A549 (cell line): ENCODE measurements around the gene UGT1A3. TPM values are rescaled to one million over a fixed set of nuclear protein-coding genes. Genes with fewer than 3 reads are reported as not detected.

Experiments
- ATAC-seq, 2 experiments: fragments of 200-7000 bp in 1 of 2; fragments of >200 bp in 1 of 2; cut with Nextera tagmentation in 1 of 2; cut with Tn5 transposase in 1 of 2; 3 replicates each; pipeline versions ENCODE4 v1.8.0 to v1.9.1; 2018 to 2020; ENCODE audit warnings: mild to moderate bottlenecking in 1 of 2, moderate library complexity in 1 of 2
- CTCF ChIA-PET: fragments of 300-600 bp; sonication (Branson Sonifier 250); formaldehyde crosslinking; extraction: SDS; loops from one replicate; lab custom pipeline; 2021; ENCODE audit warnings: antibody characterized with exemption, inconsistent platforms; lab: Yijun Ruan, JAX
- POLR2A ChIA-PET: fragments of 350-600 bp; formaldehyde crosslinking; extraction: SDS; loops from one replicate; lab custom pipeline; 2021; ENCODE audit warnings: antibody characterized with exemption, inconsistent platforms; lab: Yijun Ruan, JAX
- DNase-seq, 2 experiments: peaks; one replicate each; pipeline versions ENCODE4 v3.0.0 to v3.0.0-alpha.2; 2011 to 2016; ENCODE audit warnings: low read depth in 1 of 2, low spot score in 1 of 2
- FAIRE-seq: peaks from 2 replicates; lab custom pipeline; 2011; peaks lifted over from hg19 to GRCh38; lab: Jason Lieb, UNC
- H3K27ac ChIP-seq, 2 experiments: fragments of >200 bp; sonication (Bioruptor Twin); formaldehyde crosslinking; 3 replicates each; pipeline ENCODE4 v1.5.1; 2016 to 2017
- H3K4me1 ChIP-seq: fragments of >200 bp; sonication (Bioruptor Twin); formaldehyde crosslinking; 3 replicates; pipeline ENCODE4 v1.6.1; 2016
- H3K4me2 ChIP-seq: fragments of >200 bp; sonication (Bioruptor Twin); formaldehyde crosslinking; 3 replicates; pipeline ENCODE4 v1.6.1; 2016
- H3K4me3 ChIP-seq: fragments of >200 bp; sonication (Bioruptor Twin); formaldehyde crosslinking; 3 replicates; pipeline ENCODE4 v1.5.1; 2016
- H3K9me3 ChIP-seq: fragments of >200 bp; sonication (Bioruptor Twin); formaldehyde crosslinking; 3 replicates; pipeline ENCODE4 v1.6.1; 2016
- BHLHE40 ChIP-seq: IDR thresholded peaks from 2 replicates; pipeline ENCODE4 v1.6.1; 2012; ENCODE audit warnings: low read depth, low read length, inconsistent platforms
- CBX2 ChIP-seq: fragments of 200-600 bp; sonication (generic); IDR thresholded peaks from 2 replicates; pipeline ENCODE4 v1.6.1; 2016; ENCODE audit warnings: low read depth, mild to moderate bottlenecking, borderline replicate concordance
- CBX8 ChIP-seq: fragments of 200-600 bp; sonication (generic); IDR thresholded peaks from 2 replicates; pipeline ENCODE4 v1.6.1; 2016
- CEBPB ChIP-seq, 2 experiments: fragments of >200 bp in 1 of 2; sonication (Bioruptor Twin) in 1 of 2; formaldehyde crosslinking in 1 of 2; IDR thresholded peaks; 2 replicates each; pipeline ENCODE4 v1.6.1; 2012 to 2016
- FOSB ChIP-seq: fragments of 250-450 bp; sonication (Bioruptor Pico); IDR thresholded peaks from 2 replicates; pipeline ENCODE4 v1.5.0; 2020; ENCODE audit warnings: mild to moderate bottlenecking, moderate library complexity
- GATA3 ChIP-seq: IDR thresholded peaks from 2 replicates; pipeline ENCODE4 v1.6.1; 2012; ENCODE audit warnings: borderline replicate concordance
- HDAC2 ChIP-seq: fragments of 200-600 bp; sonication (generic); IDR thresholded peaks from 2 replicates; pipeline ENCODE4 v1.6.1; 2016
- HOXB13 ChIP-seq: fragments of 250-450 bp; sonication (Bioruptor Pico); IDR thresholded peaks from 2 replicates; pipeline ENCODE4 v1.5.0; 2020; ENCODE audit warnings: low read depth, mild to moderate bottlenecking, moderate library complexity
- HOXB5 ChIP-seq: fragments of 250-450 bp; sonication (Bioruptor Pico); IDR thresholded peaks from 2 replicates; pipeline ENCODE4 v1.5.0; 2020; ENCODE audit warnings: mild to moderate bottlenecking, moderate library complexity
- JUNB ChIP-seq: fragments of >200 bp; sonication (Bioruptor Twin); formaldehyde crosslinking; IDR thresholded peaks from 2 replicates; pipeline ENCODE4 v1.6.1; 2016
- KDM1A ChIP-seq: fragments of 200-600 bp; sonication (generic); IDR thresholded peaks from 2 replicates; pipeline ENCODE4 v1.6.1; 2016; ENCODE audit warnings: low read depth, mild to moderate bottlenecking
- KDM5A ChIP-seq: fragments of 200-600 bp; sonication (generic); IDR thresholded peaks from 2 replicates; pipeline ENCODE4 v1.6.1; 2016; ENCODE audit warnings: antibody characterized with exemption, mild to moderate bottlenecking
- MAFK ChIP-seq: fragments of 450-650 bp; IDR thresholded peaks from 2 replicates; pipeline ENCODE4 v1.6.1; 2014; ENCODE audit not compliant: partially characterized antibody
- MAZ ChIP-seq: fragments of 150-350 bp; IDR thresholded peaks from 2 replicates; pipeline ENCODE4 v1.6.1; 2014; ENCODE audit warnings: antibody characterized with exemption, low read depth, low read length, borderline replicate concordance
- NFE2L2 ChIP-seq: fragments of 150-350 bp; conservative IDR thresholded peaks from 2 replicates; pipeline ENCODE4 v1.6.1; 2014; ENCODE audit warnings: low read length
- NR3C1 ChIP-seq: fragments of >200 bp; sonication (Bioruptor Twin); formaldehyde crosslinking; IDR thresholded peaks from 3 replicates; pipeline ENCODE4 v1.6.1; 2017
- PHF8 ChIP-seq: fragments of 200-600 bp; sonication (generic); IDR thresholded peaks from 2 replicates; pipeline ENCODE4 v1.6.1; 2016; ENCODE audit warnings: low read depth, mild to moderate bottlenecking, antibody characterized with exemption, moderate library complexity, borderline replicate concordance
- POLR2A ChIP-seq: IDR thresholded peaks from 2 replicates; pipeline ENCODE4 v1.6.1; 2012; ENCODE audit warnings: mild to moderate bottlenecking, low read length
- POLR2AphosphoS2 ChIP-seq: conservative IDR thresholded peaks from 2 replicates; pipeline ENCODE4 v1.6.1; 2012; ENCODE audit warnings: low read length, improper control_type of control experiment, inconsistent platforms
- RAD21 ChIP-seq, 2 experiments: fragments of >200 bp in 1 of 2; sonication (Bioruptor Twin) in 1 of 2; formaldehyde crosslinking in 1 of 2; IDR thresholded peaks in 1 of 2; conservative IDR thresholded peaks in 1 of 2; 2 replicates in 1 of 2; 3 replicates in 1 of 2; pipeline ENCODE4 v1.6.1; 2012 to 2018; ENCODE audit warnings: inconsistent platforms in 1 of 2
- RNF2 ChIP-seq: fragments of 200-600 bp; sonication (generic); IDR thresholded peaks from 2 replicates; pipeline ENCODE4 v1.6.1; 2016; ENCODE audit warnings: low read depth, mild to moderate bottlenecking, antibody characterized with exemption, moderate library complexity, borderline replicate concordance
- SMC3 ChIP-seq: fragments of >200 bp; sonication (Bioruptor Twin); formaldehyde crosslinking; IDR thresholded peaks from 3 replicates; pipeline ENCODE4 v1.6.1; 2018; ENCODE audit warnings: inconsistent platforms
- SREBF2 ChIP-seq: fragments of 450-650 bp; IDR thresholded peaks from 2 replicates; pipeline ENCODE4 v1.6.1; 2014; ENCODE audit warnings: mild to moderate bottlenecking, moderate library complexity
- TFCP2L1 ChIP-seq: fragments of 250-450 bp; sonication (Bioruptor Pico); IDR thresholded peaks from 2 replicates; pipeline ENCODE4 v1.5.0; 2021; ENCODE audit warnings: mild to moderate bottlenecking
- TP53 ChIP-seq: fragments of 250-450 bp; sonication (Bioruptor Pico); IDR thresholded peaks from 2 replicates; pipeline ENCODE4 v1.5.0; 2021; ENCODE audit warnings: mild to moderate bottlenecking, moderate library complexity
- ZC3H11A ChIP-seq: fragments of 450-650 bp; IDR thresholded peaks from 2 replicates; pipeline ENCODE4 v1.6.1; 2014; ENCODE audit warnings: antibody characterized with exemption, mild to moderate bottlenecking
- ZSCAN20 ChIP-seq: fragments of 250-450 bp; sonication (Bioruptor Pico); IDR thresholded peaks from 2 replicates; pipeline ENCODE4 v1.8.0; 2022; ENCODE audit warnings: mild to moderate bottlenecking, moderate library complexity
- WGBS: methylation state at CpG from one replicate; pipeline ENCODE4 v1.1.6; 2017; ENCODE audit errors: missing lambda C conversion rate; 5-methylcytosine and 5-hydroxymethylcytosine counted together
- polyA plus RNA-seq, 4 experiments: library from polyadenylated mRNA; depleted of rRNA in 3 of 4; stranded (reverse); fragments of >200 nt; fragmentation: RNase III in 1 of 4; extraction: RNeasy Plus Mini Kit Qiagen cat#74134 plus additional on column Dnase treatment in 1 of 4; gene quantifications; 2 replicates in 3 of 4; 3 replicates in 1 of 4; pipeline ENCODE4 v1.2.3, GENCODE V29; 2011 to 2017
- TF ChIP-seq, protein P1 (sequence below): fragments of >200 bp; sonication (Bioruptor Twin); formaldehyde crosslinking; IDR thresholded peaks from 3 replicates; pipeline ENCODE4 v1.5.1; 2016
- TF ChIP-seq, protein P2 (sequence below): IDR thresholded peaks from 2 replicates; pipeline ENCODE4 v1.6.1; 2012; ENCODE audit warnings: low read depth, borderline replicate concordance
- TF ChIP-seq, protein P3 (sequence below): IDR thresholded peaks from 2 replicates; pipeline ENCODE4 v1.6.1; 2012
- TF ChIP-seq, protein P4 (sequence below): fragments of 250-450 bp; sonication (Bioruptor Pico); IDR thresholded peaks from 2 replicates; pipeline ENCODE4 v1.5.0; 2021; ENCODE audit warnings: mild to moderate bottlenecking, moderate library complexity, borderline replicate concordance
- TF ChIP-seq, protein P5 (sequence below): fragments of 450-650 bp; IDR thresholded peaks from 2 replicates; pipeline ENCODE4 v1.6.1; 2014; ENCODE audit warnings: antibody characterized with exemption
- TF ChIP-seq, protein P6 (sequence below): fragments of 150-350 bp; IDR thresholded peaks from 2 replicates; pipeline ENCODE4 v1.6.1; 2014; ENCODE audit warnings: low read depth, mild to moderate bottlenecking, low read length

UGT1A3 gene
- polyA plus RNA-seq, 2 of the 4 experiments (the other 2 are of a cell fraction): 0.23 to 0.39 TPM

DNA sequence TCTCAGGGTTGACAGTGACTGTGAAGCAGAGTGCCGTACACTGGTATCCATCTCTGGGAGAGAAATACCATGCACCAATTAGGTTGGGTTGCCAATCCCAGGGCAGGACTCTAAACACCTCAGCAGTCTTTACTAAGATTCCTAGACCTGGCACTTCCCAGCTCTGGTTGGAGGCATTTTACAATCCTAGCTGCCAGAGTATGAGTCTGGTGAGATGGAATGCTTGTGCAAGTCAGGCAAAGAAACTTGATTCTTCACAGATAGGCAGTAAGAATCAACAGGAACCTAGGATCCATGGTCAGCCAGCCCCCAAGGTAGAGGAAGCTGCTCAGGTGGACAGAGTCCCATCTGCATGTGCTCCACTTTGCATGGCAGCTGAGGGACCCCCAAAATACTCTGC is 22.1 kb upstream of the UGT1A3 start (continued):
- no peak for TF ChIP-seq RNF2
- 0 out of 5 replicates have a peak, but pooled peaks of 1 of the 2 experiments have one; percentile 4 for TF ChIP-seq RAD21 (conservative IDR thresholded peaks at IDR 0.05 in 1 of 2, IDR thresholded peaks at IDR 0.05 in 1 of 2)
- TF ChIP-seq TP53 (CRISPR knock-in tag): no peak
- TF ChIP-seq HOXB13 (CRISPR knock-in tag): 0 out of 2 replicates have a peak, but pooled peaks have one; percentile 30
- no peak for TF ChIP-seq ZC3H11A
- no peak for TF ChIP-seq HOXB5 (CRISPR knock-in tag)
- TF ChIP-seq CEBPB (IDR thresholded peaks at IDR 0.05): peak in 1 of 2 experiments; percentile 61; a peak in 1 of 4 replicates
- TF ChIP-seq, protein P1, sequence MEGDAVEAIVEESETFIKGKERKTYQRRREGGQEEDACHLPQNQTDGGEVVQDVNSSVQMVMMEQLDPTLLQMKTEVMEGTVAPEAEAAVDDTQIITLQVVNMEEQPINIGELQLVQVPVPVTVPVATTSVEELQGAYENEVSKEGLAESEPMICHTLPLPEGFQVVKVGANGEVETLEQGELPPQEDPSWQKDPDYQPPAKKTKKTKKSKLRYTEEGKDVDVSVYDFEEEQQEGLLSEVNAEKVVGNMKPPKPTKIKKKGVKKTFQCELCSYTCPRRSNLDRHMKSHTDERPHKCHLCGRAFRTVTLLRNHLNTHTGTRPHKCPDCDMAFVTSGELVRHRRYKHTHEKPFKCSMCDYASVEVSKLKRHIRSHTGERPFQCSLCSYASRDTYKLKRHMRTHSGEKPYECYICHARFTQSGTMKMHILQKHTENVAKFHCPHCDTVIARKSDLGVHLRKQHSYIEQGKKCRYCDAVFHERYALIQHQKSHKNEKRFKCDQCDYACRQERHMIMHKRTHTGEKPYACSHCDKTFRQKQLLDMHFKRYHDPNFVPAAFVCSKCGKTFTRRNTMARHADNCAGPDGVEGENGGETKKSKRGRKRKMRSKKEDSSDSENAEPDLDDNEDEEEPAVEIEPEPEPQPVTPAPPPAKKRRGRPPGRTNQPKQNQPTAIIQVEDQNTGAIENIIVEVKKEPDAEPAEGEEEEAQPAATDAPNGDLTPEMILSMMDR: no peak
- TF ChIP-seq SMC3: no peak
- TF ChIP-seq CBX2: no peak
- TF ChIP-seq, protein P2, sequence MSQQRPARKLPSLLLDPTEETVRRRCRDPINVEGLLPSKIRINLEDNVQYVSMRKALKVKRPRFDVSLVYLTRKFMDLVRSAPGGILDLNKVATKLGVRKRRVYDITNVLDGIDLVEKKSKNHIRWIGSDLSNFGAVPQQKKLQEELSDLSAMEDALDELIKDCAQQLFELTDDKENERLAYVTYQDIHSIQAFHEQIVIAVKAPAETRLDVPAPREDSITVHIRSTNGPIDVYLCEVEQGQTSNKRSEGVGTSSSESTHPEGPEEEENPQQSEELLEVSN: no peak
- no peak for TF ChIP-seq POLR2A
- no peak for TF ChIP-seq NFE2L2
- no peak for TF ChIP-seq ZSCAN20 (CRISPR knock-in tag)
- no peak for TF ChIP-seq CBX8
- no peak for TF ChIP-seq MAZ
- TF ChIP-seq, protein P3, sequence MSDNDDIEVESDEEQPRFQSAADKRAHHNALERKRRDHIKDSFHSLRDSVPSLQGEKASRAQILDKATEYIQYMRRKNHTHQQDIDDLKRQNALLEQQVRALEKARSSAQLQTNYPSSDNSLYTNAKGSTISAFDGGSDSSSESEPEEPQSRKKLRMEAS: no peak; the same call in 1 of the 2 replicates
- TF ChIP-seq PHF8: no peak
- no peak for TF ChIP-seq MAFK
- TF ChIP-seq KDM1A: no peak
- TF ChIP-seq TFCP2L1 (CRISPR knock-in tag): no peak
- peak; percentile 60 for TF ChIP-seq GATA3

DNA sequence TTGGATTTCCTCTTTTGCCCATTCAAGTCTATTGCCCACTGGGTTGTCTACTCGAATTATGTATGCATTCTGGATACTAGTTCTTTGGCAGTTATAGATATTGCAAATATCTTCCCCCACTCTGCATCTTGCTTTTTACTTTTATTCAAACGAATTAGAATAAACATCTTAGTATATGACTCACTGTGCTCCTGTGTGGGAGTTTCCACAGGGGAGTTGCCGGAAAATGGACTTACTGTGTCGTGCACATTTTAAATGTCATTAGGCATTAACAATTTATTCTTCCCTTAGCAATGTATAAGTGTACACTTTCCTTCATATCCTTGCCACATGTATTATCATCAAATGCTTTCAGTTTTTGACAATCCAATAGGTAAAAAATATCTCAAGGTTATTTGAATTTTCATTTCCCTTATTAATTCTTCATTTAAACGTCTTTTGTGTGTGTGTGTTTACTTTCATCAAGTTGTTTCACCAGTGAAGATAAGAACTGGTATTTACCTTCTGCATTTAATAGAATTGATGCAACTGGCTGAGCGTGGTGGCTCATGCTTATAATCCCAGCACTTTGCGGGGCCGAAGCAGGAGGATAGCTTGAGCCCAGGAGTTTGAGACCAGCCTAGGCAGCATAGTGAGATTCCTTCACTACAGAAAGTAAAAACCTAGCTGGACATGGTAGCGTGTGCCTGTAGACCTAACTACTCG is 20.8 kb upstream of the UGT1A3 start:
- ChIA-PET CTCF (interaction anchor here (0.6 to 2.2 kb wide), 3 partner anchors 76 to 259 kb away, joined by 3 to 11 read pairs (median 5); no protein-coding TSS in a partner anchor), POLR2A (no interaction called here)
- Histone ChIP-seq H3K4me2 (peak overlapping the region; percentile 47), H3K27ac (peak overlapping the region; percentile 98 to 100), H3K4me3 (no peak overlapping the region), H3K4me1 (peaks cover 68% of the 10 kb centered on the region), H3K9me3 (peaks cover 34% of the 10 kb centered on the region)
- 2% methylated on average over 10 of the region's 10 CpGs for WGBS
- DNase-seq (peak in 1 of 2 experiments; percentile 87), ATAC-seq (peak; percentile 46 to 56; a peak in 5 of 6 replicates), FAIRE-seq (peak; percentile 56)
- TF ChIP-seq, protein P4, sequence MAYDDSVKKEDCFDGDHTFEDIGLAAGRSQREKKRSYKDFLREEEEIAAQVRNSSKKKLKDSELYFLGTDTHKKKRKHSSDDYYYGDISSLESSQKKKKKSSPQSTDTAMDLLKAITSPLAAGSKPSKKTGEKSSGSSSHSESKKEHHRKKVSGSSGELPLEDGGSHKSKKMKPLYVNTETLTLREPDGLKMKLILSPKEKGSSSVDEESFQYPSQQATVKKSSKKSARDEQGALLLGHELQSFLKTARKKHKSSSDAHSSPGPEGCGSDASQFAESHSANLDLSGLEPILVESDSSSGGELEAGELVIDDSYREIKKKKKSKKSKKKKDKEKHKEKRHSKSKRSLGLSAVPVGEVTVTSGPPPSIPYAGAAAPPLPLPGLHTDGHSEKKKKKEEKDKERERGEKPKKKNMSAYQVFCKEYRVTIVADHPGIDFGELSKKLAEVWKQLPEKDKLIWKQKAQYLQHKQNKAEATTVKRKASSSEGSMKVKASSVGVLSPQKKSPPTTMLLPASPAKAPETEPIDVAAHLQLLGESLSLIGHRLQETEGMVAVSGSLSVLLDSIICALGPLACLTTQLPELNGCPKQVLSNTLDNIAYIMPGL (CRISPR knock-in tag): no peak
- TF ChIP-seq FOSB (peak; percentile 48; the same call in 1 of the 2 replicates), CBX2 (no peak), HOXB5 (CRISPR knock-in tag) (peak; percentile 57; the same call in 1 of the 2 replicates), POLR2AphosphoS2 (no peak), NFE2L2 (no peak), SREBF2 (no peak), TFCP2L1 (CRISPR knock-in tag) (no peak), TP53 (CRISPR knock-in tag) (no peak), KDM5A (no peak), BHLHE40 (no peak), RNF2 (no peak), HDAC2 (no peak), CEBPB (IDR thresholded peaks at IDR 0.05) (peak; percentile 4 to 73; a peak in 3 of 4 replicates), CBX8 (no peak), JUNB (peak; percentile 78), NR3C1 (no peak)
- TF ChIP-seq, protein P3: peak; percentile 80
- TF ChIP-seq, protein P5, sequence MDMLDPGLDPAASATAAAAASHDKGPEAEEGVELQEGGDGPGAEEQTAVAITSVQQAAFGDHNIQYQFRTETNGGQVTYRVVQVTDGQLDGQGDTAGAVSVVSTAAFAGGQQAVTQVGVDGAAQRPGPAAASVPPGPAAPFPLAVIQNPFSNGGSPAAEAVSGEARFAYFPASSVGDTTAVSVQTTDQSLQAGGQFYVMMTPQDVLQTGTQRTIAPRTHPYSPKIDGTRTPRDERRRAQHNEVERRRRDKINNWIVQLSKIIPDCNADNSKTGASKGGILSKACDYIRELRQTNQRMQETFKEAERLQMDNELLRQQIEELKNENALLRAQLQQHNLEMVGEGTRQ: no peak
- TF ChIP-seq, protein P6, sequence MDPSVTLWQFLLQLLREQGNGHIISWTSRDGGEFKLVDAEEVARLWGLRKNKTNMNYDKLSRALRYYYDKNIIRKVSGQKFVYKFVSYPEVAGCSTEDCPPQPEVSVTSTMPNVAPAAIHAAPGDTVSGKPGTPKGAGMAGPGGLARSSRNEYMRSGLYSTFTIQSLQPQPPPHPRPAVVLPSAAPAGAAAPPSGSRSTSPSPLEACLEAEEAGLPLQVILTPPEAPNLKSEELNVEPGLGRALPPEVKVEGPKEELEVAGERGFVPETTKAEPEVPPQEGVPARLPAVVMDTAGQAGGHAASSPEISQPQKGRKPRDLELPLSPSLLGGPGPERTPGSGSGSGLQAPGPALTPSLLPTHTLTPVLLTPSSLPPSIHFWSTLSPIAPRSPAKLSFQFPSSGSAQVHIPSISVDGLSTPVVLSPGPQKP: no peak
